ENCODE data around the gene NRG3. TPM values are rescaled to one million over a fixed set of nuclear protein-coding genes. Genes with fewer than 3 reads are reported as not detected.

NRG3 gene
- total RNA-seq, 6 experiments from 2014 or later: not detected

DNA sequence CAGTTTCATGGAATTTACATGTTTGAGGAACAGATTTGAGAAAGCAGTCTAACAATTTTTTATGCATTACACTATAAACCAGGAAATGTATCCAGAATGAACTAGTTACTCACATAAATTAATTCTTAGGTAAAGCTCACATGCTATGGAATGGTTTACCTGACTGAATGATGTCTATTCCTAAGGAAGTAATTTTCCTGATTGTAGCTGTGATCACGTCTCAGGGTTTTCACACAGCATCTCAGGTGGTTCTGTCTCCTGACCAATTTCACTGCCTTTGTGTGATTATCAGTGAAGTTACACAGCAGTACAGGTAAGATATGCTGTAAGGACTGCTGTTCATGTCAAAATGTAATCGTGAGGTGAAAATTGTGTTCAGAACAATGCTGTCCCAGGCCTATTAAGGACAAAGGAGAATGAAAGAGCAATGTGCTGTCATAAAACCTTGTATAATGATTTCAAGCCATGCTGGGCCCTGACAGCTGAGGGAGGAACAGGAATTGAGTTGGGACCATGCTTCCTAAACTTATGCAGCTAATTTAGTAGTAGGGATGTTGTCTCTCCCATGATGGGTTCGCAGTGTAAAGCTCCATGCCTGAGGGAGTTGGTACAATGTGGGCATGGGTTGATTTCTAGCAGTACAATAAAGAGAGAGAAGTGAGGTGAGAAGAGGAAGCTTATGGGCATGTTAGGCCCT is 631.8 kb downstream of the NRG3 start:
- Mint-ChIP-seq H3K4me3 (no peak overlapping the region), H3K9me3 (peaks cover 52% of the 10 kb centered on the region), H3K4me1 (ENCODE audit: low read depth) (no peaks in the 10 kb centered on the region), H3K27ac (no peak overlapping the region), H3K27me3 (ENCODE audit: insufficient read depth) (no peaks in the 10 kb centered on the region), H3K36me3 (ENCODE audit: low read depth) (no peaks in the 10 kb centered on the region)
- TF ChIP-seq CTCF (IDR thresholded peaks at IDR 0.05): no peak
- DNase-seq: no peak

- H3K27ac Mint-ChIP-seq: no peak overlapping the region
- TF ChIP-seq CTCF (IDR thresholded peaks at IDR 0.05): no peak
- peaks cover 41% of the 10 kb centered on the region for H3K9me3 Mint-ChIP-seq
- no peak overlapping the region for H3K4me3 Mint-ChIP-seq
- no peaks in the 10 kb centered on the region for H3K36me3 Mint-ChIP-seq (ENCODE audit: low read depth)
- H3K27me3 Mint-ChIP-seq (ENCODE audit: insufficient read depth): no peaks in the 10 kb centered on the region
- no peaks in the 10 kb centered on the region for H3K4me1 Mint-ChIP-seq (ENCODE audit: low read depth)
- no peak for DNase-seq
Observed at GRCh38 chr10:82515256-82515655, 640.3 kb downstream of the NRG3 start.

- Mint-ChIP-seq H3K36me3 (ENCODE audit: low read depth) (no peaks in the 10 kb centered on the region), H3K4me1 (ENCODE audit: low read depth) (no peaks in the 10 kb centered on the region), H3K4me3 (no peak overlapping the region), H3K27ac (no peak overlapping the region), H3K27me3 (ENCODE audit: insufficient read depth) (no peaks in the 10 kb centered on the region), H3K9me3 (peaks cover 12% of the 10 kb centered on the region)
- no peak for DNase-seq
- no peak for TF ChIP-seq CTCF (IDR thresholded peaks at IDR 0.05)
Observed at GRCh38 chr10:82529062-82529461, 654.1 kb downstream of the NRG3 start.

DNA sequence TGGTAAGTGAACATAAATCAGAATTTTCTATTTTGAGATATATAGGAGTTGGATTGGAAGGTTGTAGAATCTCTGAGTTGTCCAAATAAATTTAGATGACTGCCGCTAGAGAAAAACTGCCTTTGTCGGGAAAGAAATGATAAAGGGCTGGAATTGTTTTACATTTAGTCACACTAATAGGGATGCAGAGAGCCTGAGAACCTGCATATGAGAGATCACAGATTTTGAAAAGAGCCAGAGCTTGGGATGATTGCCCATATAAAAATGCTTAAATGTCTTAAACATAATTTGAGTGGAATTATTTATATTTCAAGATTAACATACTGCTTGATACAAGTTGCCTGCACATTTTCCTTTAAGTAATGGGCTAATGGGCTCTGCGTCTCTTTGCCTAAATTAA is 660.5 kb downstream of the NRG3 start:
- H3K4me1 Mint-ChIP-seq (ENCODE audit: low read depth): no peaks in the 10 kb centered on the region
- H3K4me3 Mint-ChIP-seq: no peak overlapping the region
- no peaks in the 10 kb centered on the region; the same call in 1 of the 2 replicates for H3K36me3 Mint-ChIP-seq (ENCODE audit: low read depth)
- peaks cover 5% of the 10 kb centered on the region for H3K9me3 Mint-ChIP-seq
- no peaks in the 10 kb centered on the region for H3K27me3 Mint-ChIP-seq (ENCODE audit: insufficient read depth)
- no peak for DNase-seq
- TF ChIP-seq CTCF (IDR thresholded peaks at IDR 0.05): no peak
- H3K27ac Mint-ChIP-seq: no peak overlapping the region

GRCh38 chr10:82536668-82537067 is 661.7 kb downstream of the NRG3 start:
- Mint-ChIP-seq H3K4me1 (ENCODE audit: low read depth) (no peaks in the 10 kb centered on the region), H3K4me3 (no peak overlapping the region), H3K27ac (no peak overlapping the region), H3K9me3 (peaks cover 7% of the 10 kb centered on the region), H3K27me3 (ENCODE audit: insufficient read depth) (no peaks in the 10 kb centered on the region), H3K36me3 (ENCODE audit: low read depth) (no peaks in the 10 kb centered on the region; the same call in 1 of the 2 replicates)
- no peak for DNase-seq
- TF ChIP-seq CTCF (IDR thresholded peaks at IDR 0.05): no peak

Data from HFFc6 (cell line).